HCT116 (cell line): ENCODE data around the gene NUAK2. TPM values are rescaled to one million over a fixed set of nuclear protein-coding genes. Genes with fewer than 3 reads are reported as not detected.

ENCODE experiments used
- ATAC-seq: fragments of 200-7000 bp; cut with Tn5 transposase; 2 replicates; pipeline ENCODE4 v1.9.1; 2020; ENCODE audit warnings: mild to moderate bottlenecking, moderate library complexity
- BruUV-seq: library from RNA; stranded (reverse); fragments of 400-500 nt; replicated peaks from 2 replicates; lab custom pipeline; 2021; lab: Mats Ljungman, UMichigan
- CTCF ChIA-PET: fragments of 300-600 bp; sonication (Branson Sonifier 250); formaldehyde crosslinking; loops from one replicate; lab custom pipeline; 2021; ENCODE audit warnings: antibody characterized with exemption; lab: Charles Lee
- POLR2A ChIA-PET: fragments of 300-600, 350-600 bp; sonication (Branson Sonifier 250); formaldehyde crosslinking; loops from one replicate; lab custom pipeline; 2021; ENCODE audit warnings: antibody characterized with exemption; lab: Charles Lee
- RAD21 ChIA-PET, 2 experiments: fragments of 300-600 bp; sonication (Branson Sonifier 250); formaldehyde crosslinking; loops; one replicate each; lab custom pipeline; 2023; ENCODE audit warnings: low total read pairs in 2 of 2; ENCODE audit not compliant: uncharacterized antibody in 2 of 2, unreplicated experiment in 2 of 2, low non-redundant PET in 1 of 2; lab: Charles Lee
- DNase-seq: peaks from one replicate; pipeline ENCODE4 v3.0.0-alpha.2; 2010; ENCODE audit warnings: low read depth, low spot score
- H2AFZ ChIP-seq: fragments of 200-600 bp; shearing (Covaris generic), sonication (generic); 2 replicates; pipeline ENCODE4 v1.6.1; 2017; ENCODE audit warnings: low read depth, mixed run types, mixed read lengths, antibody characterized with exemption, low read length; ENCODE audit not compliant: poor library complexity, severe bottlenecking
- H3K27ac ChIP-seq: 2 replicates; pipeline ENCODE4 v1.5.1; 2012; ENCODE audit warnings: low read depth, low read length
- H3K27me3 ChIP-seq: fragments of 200-600 bp; sonication (generic); 2 replicates; pipeline ENCODE4 v1.6.1; 2016; ENCODE audit warnings: mixed run types, low read length, mixed read lengths; ENCODE audit not compliant: insufficient read depth
- H3K36me3 ChIP-seq, 2 experiments: fragments of 200-500 bp in 1 of 2; fragments of 200-600 bp in 1 of 2; sonication (Bioruptor generic) in 1 of 2; sonication (generic) in 1 of 2; 2 replicates each; pipeline versions ENCODE4 v1.5.1 to v1.6.1; 2014 to 2016; ENCODE audit warnings: low read length in 2 of 2, inconsistent platforms in 1 of 2, mixed read lengths in 1 of 2, mixed run types in 1 of 2; ENCODE audit not compliant: insufficient read depth in 2 of 2, control insufficient read depth in 1 of 2
- H3K4me1 ChIP-seq, 2 experiments: fragments of 200-600 bp in 1 of 2; sonication (generic) in 1 of 2; 2 replicates each; pipeline versions ENCODE4 v1.5.1 to v1.6.1; 2012 to 2017; ENCODE audit warnings: low read length in 2 of 2, inconsistent platforms in 1 of 2, mild to moderate bottlenecking in 1 of 2, mixed read lengths in 1 of 2, mixed run types in 1 of 2, moderate library complexity in 1 of 2; ENCODE audit not compliant: insufficient read depth in 2 of 2, control insufficient read depth in 1 of 2
- H3K4me2 ChIP-seq: fragments of 200-600 bp; sonication (generic); 2 replicates; pipeline ENCODE4 v1.6.1; 2017; ENCODE audit warnings: mixed run types, low read length, mixed read lengths
- H3K4me3 ChIP-seq, 2 experiments: fragments of 200-600 bp in 1 of 2; sonication (generic) in 1 of 2; replicated peaks in 1 of 2; 2 replicates each; pipeline ENCODE4 v1.5.1; 2011 to 2016; ENCODE audit warnings: low read length in 2 of 2, control low read depth in 1 of 2, low read depth in 1 of 2, mild to moderate bottlenecking in 1 of 2, mixed read lengths in 1 of 2, mixed run types in 1 of 2
- H3K79me2 ChIP-seq: fragments of 200-600 bp; sonication (generic); 2 replicates; pipeline ENCODE4 v1.6.1; 2017; ENCODE audit warnings: mild to moderate bottlenecking, mixed run types, low read length, moderate library complexity, mixed read lengths; ENCODE audit not compliant: insufficient read depth
- H3K9ac ChIP-seq: fragments of 200-600 bp; sonication (generic); 2 replicates; pipeline ENCODE4 v1.6.1; 2016; ENCODE audit warnings: low read length, mixed read lengths
- H3K9me2 ChIP-seq: fragments of 200-600 bp; sonication (generic), shearing (Covaris generic); 2 replicates; pipeline ENCODE4 v1.6.1; 2017; ENCODE audit warnings: mixed run types, mild to moderate bottlenecking, moderate library complexity; ENCODE audit not compliant: insufficient read depth
- H3K9me3 ChIP-seq, 2 experiments: fragments of 200-500 bp in 1 of 2; fragments of 200-600 bp in 1 of 2; sonication (Bioruptor generic) in 1 of 2; sonication (generic) in 1 of 2; 2 replicates each; pipeline ENCODE4 v1.6.1; 2014 to 2017; ENCODE audit warnings: low read length in 2 of 2, mixed read lengths in 2 of 2, inconsistent platforms in 1 of 2, low read depth in 1 of 2, mild to moderate bottlenecking in 1 of 2, mixed run types in 1 of 2, moderate library complexity in 1 of 2; ENCODE audit not compliant: control insufficient read depth in 1 of 2, insufficient read depth in 1 of 2
- H4K20me1 ChIP-seq: fragments of 200-600 bp; sonication (generic), shearing (Covaris generic); 2 replicates; pipeline ENCODE4 v1.6.1; 2017; ENCODE audit warnings: mixed run types, mild to moderate bottlenecking, moderate library complexity; ENCODE audit not compliant: insufficient read depth
- CEBPB ChIP-seq: IDR thresholded peaks from 2 replicates; pipeline ENCODE4 v1.6.1; 2012; ENCODE audit warnings: low read depth
- POLR2A ChIP-seq: IDR thresholded peaks from 2 replicates; pipeline ENCODE4 v1.7.0; 2011; ENCODE audit warnings: borderline replicate concordance; ENCODE audit not compliant: insufficient read depth, insufficient read length; ENCODE audit errors: extremely low read depth
- POLR2AphosphoS5 ChIP-seq: IDR thresholded peaks from 2 replicates; pipeline ENCODE4 v1.6.1; 2011; ENCODE audit warnings: mild to moderate bottlenecking, low read depth, low read length, moderate library complexity
- SP1 ChIP-seq: IDR thresholded peaks from 2 replicates; pipeline ENCODE4 v1.6.1; 2012; ENCODE audit warnings: low read depth
- TCF7L2 ChIP-seq: IDR thresholded peaks from 2 replicates; pipeline ENCODE4 v1.7.0; 2011; ENCODE audit warnings: borderline replicate concordance, inconsistent platforms; ENCODE audit not compliant: insufficient read depth, insufficient read length; ENCODE audit errors: extremely low read depth
- intact Hi-C: fragments of 100-400 bp; cut with micrococcal nuclease; formaldehyde crosslinking; loops from 2 replicates; pipeline ENCODE4 v1.10.0; 2022
- total RNA-seq: library from RNA; stranded (reverse); gene quantifications from one replicate; pipeline ENCODE4 v1.2.1, GENCODE V29; 2021; ENCODE audit not compliant: unreplicated experiment
- TF ChIP-seq, protein P1 (sequence below), 3 experiments: fragments of 200-600 bp in 1 of 3; sonication (generic) in 1 of 3; IDR thresholded peaks in 2 of 3; conservative IDR thresholded peaks in 1 of 3; 2 replicates each; pipeline ENCODE4 v1.5.1; 2012 to 2017; ENCODE audit warnings: low read depth in 2 of 3, low read length in 2 of 3, antibody characterized with exemption in 1 of 3, borderline replicate concordance in 1 of 3, control low read depth in 1 of 3, mild to moderate bottlenecking in 1 of 3, mixed read lengths in 1 of 3, mixed run types in 1 of 3, moderate library complexity in 1 of 3; ENCODE audit not compliant: insufficient read depth in 1 of 3
- TF ChIP-seq, protein P2 (sequence below): IDR thresholded peaks from 2 replicates; pipeline ENCODE4 v1.6.1; 2012; ENCODE audit warnings: low read depth
- TF ChIP-seq, protein P3 (sequence below): IDR thresholded peaks from 2 replicates; pipeline ENCODE4 v1.6.1; 2011; ENCODE audit warnings: mild to moderate bottlenecking, low read length, moderate library complexity; ENCODE audit not compliant: insufficient replicate concordance; ENCODE audit errors: extremely low read depth

The NUAK2 gene
- total RNA-seq, 1 experiment from 2014 or later = 3.0 TPM

DNA sequence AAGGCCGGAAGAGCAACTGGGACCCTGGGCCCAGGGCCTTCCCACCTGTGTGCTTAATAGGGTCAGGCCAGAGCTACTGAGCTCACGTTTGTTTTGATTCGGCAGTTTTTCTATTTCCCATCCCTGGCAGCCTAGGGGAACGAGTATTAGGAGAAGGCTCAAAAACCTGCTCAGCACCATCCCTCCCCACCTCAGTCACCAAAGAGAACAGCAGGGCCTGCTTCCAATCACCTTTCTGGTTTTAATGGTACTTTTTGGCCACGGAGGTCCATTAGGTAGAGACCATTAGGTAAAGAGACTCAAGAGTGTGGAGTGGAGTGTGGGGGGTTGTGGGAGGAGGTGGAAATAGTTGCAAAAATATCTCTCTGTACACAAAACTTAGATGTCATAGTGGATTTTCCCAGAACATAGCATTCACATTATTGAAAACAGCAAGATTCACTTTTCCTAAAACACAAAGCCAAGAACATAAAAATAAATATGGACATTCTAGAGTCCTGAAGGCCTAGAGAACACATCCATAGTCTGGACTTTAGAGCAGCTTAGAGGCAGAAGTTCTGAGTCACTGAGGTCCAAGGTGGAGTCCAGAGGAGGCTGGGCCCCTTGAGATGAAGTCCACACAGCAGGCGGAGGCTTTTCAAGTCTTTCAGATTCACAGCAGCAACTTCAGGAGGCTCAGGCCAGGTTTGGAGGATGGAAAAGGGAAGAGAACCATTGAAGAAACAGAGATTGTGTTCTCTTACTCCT is 19.5 kb downstream of the NUAK2 start:
- DNase-seq (no peak), ATAC-seq (no peak)
- Histone ChIP-seq H3K4me3 (peak overlapping the region in 1 of 2 experiments; percentile 48; a peak in 2 of 4 replicates), H3K4me2 (peak overlapping the region; percentile 87), H3K79me2 (no peaks in the 10 kb centered on the region), H3K36me3 (0 out of 4 replicates have a peak, but pooled peaks cover 2 to 4% of the 10 kb centered on the region in 2 experiments), H3K27me3 (no peaks in the 10 kb centered on the region), H3K4me1 (peaks cover 48 to 63% of the 10 kb centered on the region in 2 experiments), H3K9me3 (no peaks in the 10 kb centered on the region), H3K27ac (peak overlapping the region; percentile 74), H2AFZ (no peak overlapping the region), H3K9ac (peak overlapping the region; percentile 66), H4K20me1 (no peaks in the 10 kb centered on the region), H3K9me2 (no peaks in the 10 kb centered on the region)
- TF ChIP-seq CEBPB (no peak), SP1 (no peak), POLR2A (no peak), TCF7L2 (no peak), POLR2AphosphoS5 (no peak)
- TF ChIP-seq, protein P1, sequence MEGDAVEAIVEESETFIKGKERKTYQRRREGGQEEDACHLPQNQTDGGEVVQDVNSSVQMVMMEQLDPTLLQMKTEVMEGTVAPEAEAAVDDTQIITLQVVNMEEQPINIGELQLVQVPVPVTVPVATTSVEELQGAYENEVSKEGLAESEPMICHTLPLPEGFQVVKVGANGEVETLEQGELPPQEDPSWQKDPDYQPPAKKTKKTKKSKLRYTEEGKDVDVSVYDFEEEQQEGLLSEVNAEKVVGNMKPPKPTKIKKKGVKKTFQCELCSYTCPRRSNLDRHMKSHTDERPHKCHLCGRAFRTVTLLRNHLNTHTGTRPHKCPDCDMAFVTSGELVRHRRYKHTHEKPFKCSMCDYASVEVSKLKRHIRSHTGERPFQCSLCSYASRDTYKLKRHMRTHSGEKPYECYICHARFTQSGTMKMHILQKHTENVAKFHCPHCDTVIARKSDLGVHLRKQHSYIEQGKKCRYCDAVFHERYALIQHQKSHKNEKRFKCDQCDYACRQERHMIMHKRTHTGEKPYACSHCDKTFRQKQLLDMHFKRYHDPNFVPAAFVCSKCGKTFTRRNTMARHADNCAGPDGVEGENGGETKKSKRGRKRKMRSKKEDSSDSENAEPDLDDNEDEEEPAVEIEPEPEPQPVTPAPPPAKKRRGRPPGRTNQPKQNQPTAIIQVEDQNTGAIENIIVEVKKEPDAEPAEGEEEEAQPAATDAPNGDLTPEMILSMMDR (IDR thresholded peaks at IDR 0.05 in 2 of 3, conservative IDR thresholded peaks at IDR 0.05 in 1 of 3; ENCODE audit: borderline replicate concordance in 1 of 3, insufficient read depth in 1 of 3, low read depth in 2 of 3, low read length in 2 of 3) = no peak
- TF ChIP-seq, protein P2, sequence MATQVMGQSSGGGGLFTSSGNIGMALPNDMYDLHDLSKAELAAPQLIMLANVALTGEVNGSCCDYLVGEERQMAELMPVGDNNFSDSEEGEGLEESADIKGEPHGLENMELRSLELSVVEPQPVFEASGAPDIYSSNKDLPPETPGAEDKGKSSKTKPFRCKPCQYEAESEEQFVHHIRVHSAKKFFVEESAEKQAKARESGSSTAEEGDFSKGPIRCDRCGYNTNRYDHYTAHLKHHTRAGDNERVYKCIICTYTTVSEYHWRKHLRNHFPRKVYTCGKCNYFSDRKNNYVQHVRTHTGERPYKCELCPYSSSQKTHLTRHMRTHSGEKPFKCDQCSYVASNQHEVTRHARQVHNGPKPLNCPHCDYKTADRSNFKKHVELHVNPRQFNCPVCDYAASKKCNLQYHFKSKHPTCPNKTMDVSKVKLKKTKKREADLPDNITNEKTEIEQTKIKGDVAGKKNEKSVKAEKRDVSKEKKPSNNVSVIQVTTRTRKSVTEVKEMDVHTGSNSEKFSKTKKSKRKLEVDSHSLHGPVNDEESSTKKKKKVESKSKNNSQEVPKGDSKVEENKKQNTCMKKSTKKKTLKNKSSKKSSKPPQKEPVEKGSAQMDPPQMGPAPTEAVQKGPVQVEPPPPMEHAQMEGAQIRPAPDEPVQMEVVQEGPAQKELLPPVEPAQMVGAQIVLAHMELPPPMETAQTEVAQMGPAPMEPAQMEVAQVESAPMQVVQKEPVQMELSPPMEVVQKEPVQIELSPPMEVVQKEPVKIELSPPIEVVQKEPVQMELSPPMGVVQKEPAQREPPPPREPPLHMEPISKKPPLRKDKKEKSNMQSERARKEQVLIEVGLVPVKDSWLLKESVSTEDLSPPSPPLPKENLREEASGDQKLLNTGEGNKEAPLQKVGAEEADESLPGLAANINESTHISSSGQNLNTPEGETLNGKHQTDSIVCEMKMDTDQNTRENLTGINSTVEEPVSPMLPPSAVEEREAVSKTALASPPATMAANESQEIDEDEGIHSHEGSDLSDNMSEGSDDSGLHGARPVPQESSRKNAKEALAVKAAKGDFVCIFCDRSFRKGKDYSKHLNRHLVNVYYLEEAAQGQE = no peak
- TF ChIP-seq, protein P3, sequence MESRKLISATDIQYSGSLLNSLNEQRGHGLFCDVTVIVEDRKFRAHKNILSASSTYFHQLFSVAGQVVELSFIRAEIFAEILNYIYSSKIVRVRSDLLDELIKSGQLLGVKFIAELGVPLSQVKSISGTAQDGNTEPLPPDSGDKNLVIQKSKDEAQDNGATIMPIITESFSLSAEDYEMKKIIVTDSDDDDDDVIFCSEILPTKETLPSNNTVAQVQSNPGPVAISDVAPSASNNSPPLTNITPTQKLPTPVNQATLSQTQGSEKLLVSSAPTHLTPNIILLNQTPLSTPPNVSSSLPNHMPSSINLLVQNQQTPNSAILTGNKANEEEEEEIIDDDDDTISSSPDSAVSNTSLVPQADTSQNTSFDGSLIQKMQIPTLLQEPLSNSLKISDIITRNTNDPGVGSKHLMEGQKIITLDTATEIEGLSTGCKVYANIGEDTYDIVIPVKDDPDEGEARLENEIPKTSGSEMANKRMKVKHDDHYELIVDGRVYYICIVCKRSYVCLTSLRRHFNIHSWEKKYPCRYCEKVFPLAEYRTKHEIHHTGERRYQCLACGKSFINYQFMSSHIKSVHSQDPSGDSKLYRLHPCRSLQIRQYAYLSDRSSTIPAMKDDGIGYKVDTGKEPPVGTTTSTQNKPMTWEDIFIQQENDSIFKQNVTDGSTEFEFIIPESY = no peak
- RAD21 ChIA-PET = interaction anchor here in 1 of 2 experiments (1.9 kb wide), 1 partner anchor 16 kb away, joined by 7 read pairs; no protein-coding TSS in a partner anchor
- intact Hi-C loops = no loop called here
- no TSS peak for BruUV-seq
- POLR2A ChIA-PET = interaction anchor here (1.4 kb wide), 1 partner anchor 31 kb away, joined by 3 read pairs; no protein-coding TSS in a partner anchor
- CTCF ChIA-PET = no interaction called here
